ENCODE data around the gene JPH3.
A peak's percentile ranks its signal among the peaks of the same experiment; 100 is the strongest.

Gene JPH3

GRCh38 chr16:87693827-87694226 is 91.5 kb downstream of the JPH3 start:
- no peak overlapping the region for H3K4me3 ChIP-seq (ENCODE audit: low read depth, low read length)
- no peak for DNase-seq (ENCODE audit: low read depth)
- no peak for TF ChIP-seq CTCF (IDR thresholded peaks at IDR 0.05; ENCODE audit: low read depth, low read length, missing control alignments)

- TF ChIP-seq CTCF (IDR thresholded peaks at IDR 0.05; ENCODE audit: low read depth, low read length, missing control alignments): no peak
- H3K4me3 ChIP-seq (ENCODE audit: low read depth, low read length): no peak overlapping the region
- DNase-seq (ENCODE audit: low read depth): no peak
Observed at GRCh38 chr16:87694441-87695125, 92.3 kb downstream of the JPH3 start.

GRCh38 chr16:87695534-87695933 is 93.2 kb downstream of the JPH3 start:
- no peak overlapping the region for H3K4me3 ChIP-seq (ENCODE audit: low read depth, low read length)
- no peak for DNase-seq (ENCODE audit: low read depth)
- TF ChIP-seq CTCF (IDR thresholded peaks at IDR 0.05; ENCODE audit: low read depth, low read length, missing control alignments): no peak

GRCh38 chr16:87696726-87697125 is 94.4 kb downstream of the JPH3 start:
- no peak overlapping the region for H3K4me3 ChIP-seq (ENCODE audit: low read depth, low read length)
- no peak for TF ChIP-seq CTCF (IDR thresholded peaks at IDR 0.05; ENCODE audit: low read depth, low read length, missing control alignments)
- DNase-seq (ENCODE audit: low read depth): no peak

- no peak overlapping the region for H3K4me3 ChIP-seq (ENCODE audit: low read depth, low read length)
- no peak for DNase-seq (ENCODE audit: low read depth)
- no peak for TF ChIP-seq CTCF (IDR thresholded peaks at IDR 0.05; ENCODE audit: low read depth, low read length, missing control alignments)
Observed at GRCh38 chr16:87697256-87697655, 94.9 kb downstream of the JPH3 start.

GRCh38 chr16:87697792-87698191 is 95.5 kb downstream of the JPH3 start:
- no peak overlapping the region for H3K4me3 ChIP-seq (ENCODE audit: low read depth, low read length)
- no peak for TF ChIP-seq CTCF (IDR thresholded peaks at IDR 0.05; ENCODE audit: low read depth, low read length, missing control alignments)

GRCh38 chr16:87698241-87698640 is 95.9 kb downstream of the JPH3 start:
- no peak for TF ChIP-seq CTCF (IDR thresholded peaks at IDR 0.05; ENCODE audit: low read depth, low read length, missing control alignments)

More at GRCh38 chr16:87697792-87698191, 95.5 kb downstream of the JPH3 start:
- no peak for DNase-seq (ENCODE audit: low read depth)

More at GRCh38 chr16:87698241-87698640, 95.9 kb downstream of the JPH3 start:
- H3K4me3 ChIP-seq (ENCODE audit: low read depth, low read length): no peak overlapping the region
- peak; percentile 67 for DNase-seq (ENCODE audit: low read depth)
